CD1c-positive myeloid dendritic cell (primary cell): ENCODE results near the gene CABP2.
"Not testable (repeated sequence)": the region's sequence is repeated elsewhere in the genome, so short reads cannot be mapped to it uniquely, and the experiment has no call there.

ENCODE experiments used
- DNase-seq: peaks from one replicate; pipeline ENCODE4 v3.0.0-alpha.2; 2016; ENCODE audit errors: extremely low spot score

CABP2 gene

DNA sequence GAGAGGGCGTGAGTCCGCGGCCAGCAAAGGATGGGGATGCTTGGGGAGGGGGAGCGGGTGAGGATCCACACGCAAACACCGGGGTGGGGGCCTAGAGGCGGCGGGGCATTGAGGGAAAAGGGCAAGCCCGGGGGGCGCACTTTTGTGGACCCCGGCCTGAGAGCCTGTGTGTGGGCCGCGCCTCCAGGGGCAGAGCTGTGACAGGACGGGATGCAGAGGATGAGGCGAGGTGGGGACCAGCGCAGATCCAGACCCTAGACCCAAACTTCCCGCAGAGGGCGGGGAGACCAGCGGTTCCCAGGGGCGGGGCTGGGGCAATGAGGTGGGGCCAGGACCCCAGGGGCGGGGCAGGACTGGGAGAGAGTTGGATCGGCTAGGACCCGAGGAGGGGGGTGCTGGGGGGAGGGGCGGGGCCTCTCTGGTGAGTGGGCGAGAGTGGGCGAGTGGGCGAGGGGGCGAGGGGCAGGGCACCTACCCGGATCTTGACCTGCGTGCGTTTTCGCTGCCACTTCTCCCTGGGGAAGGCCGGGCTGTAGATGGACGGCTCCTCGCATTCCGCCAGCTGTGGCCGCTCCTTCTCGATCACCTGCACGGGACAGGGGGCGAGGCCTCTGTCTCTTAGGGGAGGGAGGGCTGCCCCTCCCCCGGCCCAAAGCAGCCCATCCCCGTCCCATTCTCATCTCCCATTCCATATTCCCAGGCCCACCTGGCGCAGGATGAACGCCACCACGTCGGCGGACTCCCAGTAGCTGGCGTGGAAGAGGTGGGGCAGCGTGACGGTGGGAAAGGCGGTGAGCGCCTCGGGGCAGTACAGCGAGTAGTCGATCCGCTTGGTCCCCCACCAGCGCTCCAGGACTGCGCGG lies 28.6 kb downstream of the CABP2 start:
- no peak for DNase-seq

DNA sequence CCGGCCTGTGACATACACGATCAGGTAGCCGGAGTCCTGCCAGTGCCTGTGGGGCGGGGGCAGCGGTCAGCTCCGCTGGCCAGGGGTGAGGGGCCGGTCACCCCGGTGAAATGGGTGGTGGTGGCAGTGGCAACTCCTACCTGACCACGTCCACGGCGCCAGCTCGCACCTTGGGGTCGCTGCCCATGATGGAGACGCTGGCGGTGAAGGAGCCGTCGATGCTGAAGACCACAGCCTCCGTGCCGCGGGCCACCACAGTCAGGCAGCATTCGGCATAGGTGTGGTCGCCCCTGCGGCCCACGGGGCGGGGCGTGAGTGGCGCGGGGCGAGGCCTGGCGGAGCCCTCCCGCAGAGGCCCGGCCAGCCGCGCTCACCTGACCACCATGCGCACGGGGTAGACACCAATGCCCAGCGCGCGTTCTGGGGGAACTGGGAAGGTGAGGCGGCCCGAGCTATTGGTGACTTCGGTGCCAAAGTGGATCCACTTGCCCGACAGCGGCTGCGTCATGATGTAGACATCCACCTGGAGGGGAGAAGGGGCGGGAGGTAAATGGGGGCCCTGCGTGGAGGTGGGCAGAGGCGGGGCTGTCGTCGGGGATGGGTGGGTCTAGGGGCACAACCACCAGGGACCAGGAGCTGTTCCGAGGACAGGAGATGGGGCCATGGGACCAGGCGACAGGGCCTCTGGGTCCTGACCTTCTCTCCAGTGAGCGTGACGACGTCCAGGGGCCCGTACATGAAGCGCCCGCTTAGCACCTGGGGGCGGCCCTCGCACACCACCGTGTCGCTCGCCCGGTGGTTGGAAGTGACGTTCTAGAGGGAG lies 29.5 kb downstream of the CABP2 start:
- DNase-seq = no peak

DNA sequence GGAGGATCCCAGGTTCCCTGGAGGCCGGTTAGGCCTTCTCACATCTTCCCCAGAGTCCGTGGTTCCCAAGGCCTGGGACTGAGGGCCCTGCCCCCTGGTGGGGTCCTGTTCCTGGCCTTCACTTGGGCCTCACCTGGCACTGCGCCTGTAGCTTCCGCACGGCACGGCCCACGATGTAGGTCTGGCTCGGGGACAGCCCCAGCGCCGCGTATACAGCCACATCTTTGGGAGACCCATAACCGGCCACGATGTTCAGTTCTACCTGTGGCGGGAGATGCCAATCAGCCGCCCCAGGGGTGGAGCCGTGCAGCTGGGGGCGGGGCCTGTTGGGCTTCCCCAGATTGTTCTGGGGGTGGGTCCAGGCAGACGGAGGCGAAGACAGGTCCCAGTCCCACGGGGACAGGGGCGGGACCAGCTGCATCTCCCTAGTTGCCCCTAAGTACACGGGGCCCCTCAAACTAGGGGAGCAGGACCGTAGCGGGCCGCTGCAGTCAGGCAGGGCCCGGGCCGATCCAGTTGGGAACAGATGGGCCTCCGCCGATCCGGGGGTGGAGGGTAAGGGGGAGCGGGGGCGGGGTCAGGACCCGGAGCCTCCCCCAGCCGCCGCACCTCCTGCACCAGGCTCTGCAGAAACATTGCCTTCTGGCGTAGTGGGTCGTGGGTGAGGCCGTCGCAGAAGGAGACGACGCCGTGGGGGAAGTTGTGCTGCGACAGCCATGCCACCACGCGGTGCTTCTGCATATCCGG lies 30.3 kb downstream of the CABP2 start:
- no peak for DNase-seq

DNA sequence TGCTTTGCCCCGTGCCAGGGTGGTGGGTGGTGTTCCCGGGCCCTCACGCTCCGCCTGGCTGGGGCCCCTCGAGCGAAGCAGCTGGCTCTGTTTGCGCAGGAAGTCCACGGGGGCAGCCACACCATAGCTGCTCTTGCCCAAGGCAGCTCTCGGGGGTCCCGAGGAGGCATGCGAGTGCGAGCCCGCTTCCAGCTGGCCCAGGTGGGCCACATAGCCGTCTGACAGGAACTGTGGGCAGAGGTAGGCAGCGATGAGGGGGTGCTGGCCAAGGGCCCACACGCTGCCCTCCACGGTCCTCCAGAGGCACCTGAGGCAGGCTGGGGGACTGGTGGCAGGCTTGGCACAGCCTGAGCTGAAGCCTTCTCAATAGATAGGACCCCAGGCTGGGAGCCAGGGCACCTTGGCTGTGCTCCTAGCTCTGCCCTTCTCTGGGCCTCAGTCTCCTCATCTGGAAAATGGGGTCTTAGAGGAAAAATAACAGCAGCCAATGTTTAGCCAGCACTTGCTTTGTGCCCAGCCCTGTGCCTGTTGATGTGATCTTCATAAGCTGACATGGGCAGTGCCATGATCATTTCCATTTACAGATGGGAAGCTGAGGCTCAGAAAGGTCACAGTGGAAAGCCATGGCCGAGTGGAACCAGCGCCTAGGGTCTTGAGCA lies 31.0 kb downstream of the CABP2 start:
- DNase-seq = no peak

DNA sequence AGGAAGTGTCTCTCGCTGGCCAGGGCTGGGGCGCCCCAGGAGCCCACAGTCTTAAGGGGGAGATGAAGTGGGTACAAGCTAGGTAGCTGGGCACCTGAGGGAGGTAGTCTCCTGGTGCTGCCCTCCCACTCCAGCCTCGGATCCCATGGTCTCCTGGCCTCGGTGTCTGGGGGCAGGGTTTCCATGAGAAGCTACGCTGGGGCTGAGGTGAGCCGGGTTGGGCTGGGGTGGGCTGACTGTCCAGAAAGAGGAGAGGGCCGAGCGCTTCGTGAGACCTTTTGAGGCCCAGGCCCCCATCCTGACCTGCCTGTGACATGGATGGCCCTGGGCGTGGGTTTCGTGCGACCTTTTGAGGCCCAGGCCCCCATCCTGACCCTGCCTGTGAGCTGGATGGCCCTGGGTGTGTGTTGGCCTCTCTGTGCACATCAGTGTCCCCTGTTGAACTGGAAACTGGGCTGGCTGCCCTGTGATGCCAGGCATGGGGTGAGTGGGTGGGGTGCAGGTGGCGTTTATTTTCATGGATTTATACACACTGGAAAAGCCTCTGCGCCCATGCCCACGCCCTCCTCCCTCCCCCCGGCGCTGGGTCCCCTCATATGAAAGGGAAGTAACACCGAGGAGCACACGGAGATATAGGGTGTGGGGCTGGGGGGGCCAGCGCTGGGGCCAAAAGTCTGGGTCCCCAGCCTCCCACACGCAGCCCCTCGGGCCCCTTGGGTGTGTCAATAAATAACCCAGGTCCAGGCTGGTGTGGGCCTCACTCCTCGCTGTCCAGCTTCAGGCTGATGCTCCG lies 31.8 kb downstream of the CABP2 start:
- no peak for DNase-seq

DNA sequence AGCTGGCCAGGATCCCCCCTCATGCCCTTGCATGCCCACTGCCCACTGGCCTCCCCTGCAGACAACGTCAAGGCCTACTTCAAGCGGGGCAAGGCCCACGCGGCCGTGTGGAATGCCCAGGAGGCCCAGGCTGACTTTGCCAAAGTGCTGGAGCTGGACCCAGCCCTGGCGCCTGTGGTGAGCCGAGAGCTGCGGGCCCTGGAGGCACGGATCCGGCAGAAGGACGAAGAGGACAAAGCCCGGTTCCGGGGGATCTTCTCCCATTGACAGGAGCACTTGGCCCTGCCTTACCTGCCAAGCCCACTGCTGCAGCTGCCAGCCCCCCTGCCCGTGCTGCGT lies 32.5 kb downstream of the CABP2 start:
- DNase-seq = no peak

DNA sequence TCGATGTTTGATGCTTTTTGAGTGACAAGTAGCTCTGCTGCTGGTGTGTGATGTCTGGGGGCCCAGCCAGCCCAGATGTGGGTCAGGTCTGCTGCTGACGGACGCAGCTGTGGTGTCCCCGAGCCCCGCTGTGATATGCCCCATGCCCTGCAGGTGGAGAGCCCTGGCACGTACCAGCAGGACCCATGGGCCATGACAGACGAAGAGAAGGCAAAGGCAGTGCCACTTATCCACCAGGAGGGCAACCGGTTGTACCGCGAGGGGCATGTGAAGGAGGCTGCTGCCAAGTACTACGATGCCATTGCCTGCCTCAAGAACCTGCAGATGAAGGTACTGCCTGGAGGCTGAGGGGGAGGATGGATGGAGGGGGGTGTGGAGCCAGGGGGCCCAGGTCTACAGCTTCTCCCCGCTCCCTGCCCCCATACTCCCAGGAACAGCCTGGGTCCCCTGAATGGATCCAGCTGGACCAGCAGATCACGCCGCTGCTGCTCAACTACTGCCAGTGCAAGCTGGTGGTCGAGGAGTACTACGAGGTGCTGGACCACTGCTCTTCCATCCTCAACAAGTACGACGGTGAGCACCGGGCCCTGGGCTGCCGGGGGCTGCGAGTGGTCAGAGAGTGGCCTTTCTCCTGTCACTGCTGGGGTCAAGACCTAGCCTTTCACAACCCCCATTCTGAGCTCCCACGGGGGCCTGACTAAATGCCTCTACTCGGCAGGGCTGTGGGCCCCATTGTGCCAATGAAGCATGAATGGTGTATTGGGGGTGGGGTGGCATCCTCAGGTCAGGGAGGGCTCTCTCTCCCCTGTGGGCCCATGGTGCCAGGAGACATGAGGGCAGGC lies 33.1 kb downstream of the CABP2 start:
- DNase-seq = no peak

DNA sequence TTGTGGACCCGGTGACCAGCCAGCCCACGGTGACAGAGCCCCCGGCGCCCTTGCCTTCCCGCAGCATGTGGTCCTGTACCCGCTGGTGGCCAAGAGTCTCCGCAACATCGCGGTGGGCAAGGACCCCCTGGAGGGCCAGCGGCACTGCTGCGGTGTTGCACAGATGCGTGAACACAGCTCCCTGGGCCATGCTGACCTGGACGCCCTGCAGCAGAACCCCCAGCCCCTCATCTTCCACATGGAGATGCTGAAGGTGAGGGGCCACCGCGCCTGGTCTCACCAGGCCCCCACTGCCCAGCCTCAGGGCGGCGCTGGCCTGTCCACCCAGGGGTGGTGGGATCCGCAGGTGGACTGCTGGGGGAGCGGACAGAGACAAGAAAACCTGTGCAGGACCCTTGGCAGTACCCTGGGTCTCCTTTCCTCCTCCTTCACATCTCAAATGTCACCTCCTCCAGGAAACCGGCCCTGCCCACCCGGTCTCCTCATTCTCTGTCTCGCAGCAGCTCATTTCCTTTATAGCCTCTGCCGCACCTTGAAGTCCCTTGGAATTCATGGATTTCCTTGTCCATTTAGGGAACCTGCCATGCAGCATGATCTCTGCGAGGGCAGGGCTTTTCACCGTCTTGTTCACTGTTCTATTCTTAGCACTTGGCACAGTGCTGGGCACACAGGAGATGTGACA lies 33.9 kb downstream of the CABP2 start:
- no peak for DNase-seq

DNA sequence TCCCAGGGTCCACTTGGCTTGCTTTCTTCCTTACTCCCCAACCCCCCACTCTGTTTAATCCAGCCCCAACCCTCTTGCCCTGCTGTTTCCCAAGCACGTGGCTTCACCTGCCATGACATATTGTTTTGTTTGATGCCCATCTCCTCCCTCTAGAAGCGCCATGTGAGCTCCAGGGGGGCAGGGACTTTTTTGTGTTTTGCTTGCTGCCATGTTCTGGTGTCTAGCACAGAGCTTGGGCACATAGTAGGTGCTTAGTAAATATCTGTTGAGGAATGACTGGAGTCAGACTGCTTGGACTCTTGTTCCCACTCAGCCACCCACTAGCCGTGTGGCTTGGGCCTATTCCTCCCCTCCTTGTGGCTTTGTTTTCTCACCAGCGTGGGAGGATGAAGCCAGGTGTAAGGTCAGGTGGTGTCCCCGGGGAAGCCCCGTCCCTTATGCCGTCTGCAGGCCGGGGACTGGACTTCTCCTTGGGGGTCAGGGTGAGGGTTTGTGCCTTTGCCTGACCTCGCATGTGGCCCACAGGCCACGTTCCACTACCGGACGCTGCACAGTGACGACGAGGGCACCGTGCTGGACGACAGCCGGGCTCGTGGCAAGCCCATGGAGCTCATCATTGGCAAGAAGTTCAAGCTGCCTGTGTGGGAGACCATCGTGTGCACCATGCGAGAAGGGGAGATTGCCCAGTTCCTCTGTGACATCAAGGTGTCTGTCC lies 36.6 kb downstream of the CABP2 start:
- DNase-seq = no peak

DNA sequence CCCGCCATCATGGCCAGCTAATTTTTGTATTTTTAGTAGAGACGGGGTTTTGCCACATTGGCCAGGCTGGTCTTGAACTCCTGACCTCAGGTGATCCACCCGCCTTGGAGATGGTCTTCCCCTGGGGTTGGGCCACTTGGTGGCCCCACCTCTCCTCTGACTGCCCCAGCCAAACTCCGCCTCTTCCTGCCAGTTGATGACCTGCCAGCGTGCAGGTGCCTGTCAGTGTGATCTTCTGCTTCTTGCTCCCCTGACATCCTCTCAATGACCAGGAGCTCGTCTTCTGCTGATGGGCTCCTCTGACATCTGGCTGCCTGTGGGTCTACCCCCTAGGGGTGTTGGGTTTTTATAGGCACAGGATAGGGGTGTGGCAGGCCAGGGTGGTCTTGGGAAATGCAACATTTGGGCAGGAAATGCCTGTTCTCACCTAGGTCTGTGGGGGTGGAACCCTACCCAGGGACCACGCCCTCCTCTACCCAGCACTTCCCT lies 37.3 kb downstream of the CABP2 start:
- not testable (repeated sequence) for DNase-seq

DNA sequence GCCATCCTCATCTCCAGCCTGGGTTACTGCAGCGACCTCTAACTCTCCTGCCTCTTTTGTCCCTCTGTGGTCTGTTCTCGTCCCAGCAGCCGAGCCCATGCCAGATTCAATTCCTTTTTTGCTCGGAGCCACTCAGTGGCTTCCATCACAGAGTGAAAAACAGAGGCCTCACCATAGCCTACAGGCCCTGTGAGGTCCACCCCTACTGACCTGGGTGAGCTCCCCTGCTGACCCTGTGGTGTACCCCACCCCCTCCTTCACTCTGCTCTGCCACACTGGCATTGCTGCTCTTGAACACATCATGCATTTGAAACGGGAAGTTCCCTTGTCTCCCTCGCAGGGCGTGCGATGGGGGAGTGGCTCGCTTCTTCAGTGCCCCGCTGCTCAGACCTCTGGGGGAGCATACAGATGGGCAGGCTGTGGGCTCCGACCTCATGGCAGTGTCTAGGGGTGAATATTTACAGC lies 38.4 kb downstream of the CABP2 start:
- peak; percentile 73 for DNase-seq

DNA sequence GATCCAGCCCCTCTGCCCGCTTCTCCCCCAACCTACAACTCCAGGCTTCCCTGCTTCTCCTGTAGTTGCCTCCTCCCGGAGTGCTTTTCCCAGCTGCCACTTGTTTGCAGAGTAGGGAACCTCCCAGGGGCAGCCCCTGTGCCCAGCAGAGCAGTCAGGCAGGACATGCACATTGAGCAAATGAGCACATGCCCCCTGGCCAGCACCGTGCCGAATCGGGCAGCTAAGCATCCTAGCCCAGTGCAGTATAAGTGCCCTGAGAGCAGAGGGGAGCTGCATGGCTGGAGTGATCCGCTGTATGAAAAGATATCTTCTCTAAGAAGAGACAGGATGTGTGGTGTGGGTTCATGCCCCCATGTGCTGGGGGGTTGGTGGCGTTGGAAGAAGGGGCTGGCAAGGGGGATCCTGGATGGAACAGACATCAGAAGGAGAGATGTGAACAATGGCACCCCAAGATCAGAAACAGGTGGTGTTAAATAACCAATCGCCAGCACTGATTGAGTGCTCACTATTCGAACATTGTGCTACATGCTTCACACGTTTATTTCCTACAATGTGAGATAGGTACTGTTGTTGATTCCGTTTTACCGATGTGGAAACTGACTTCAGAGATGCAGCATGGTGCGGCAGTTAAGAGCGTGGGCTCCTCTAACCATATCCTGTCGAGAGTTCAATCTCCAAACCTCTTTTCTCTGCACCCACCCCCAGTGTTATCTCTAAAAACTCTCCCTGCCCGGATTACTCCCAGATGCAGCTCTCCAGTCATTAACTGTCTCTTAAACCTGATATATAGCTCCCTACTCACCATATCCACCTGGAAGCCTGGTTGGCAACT lies 39.2 kb downstream of the CABP2 start:
- peak; percentile 34 for DNase-seq

DNA sequence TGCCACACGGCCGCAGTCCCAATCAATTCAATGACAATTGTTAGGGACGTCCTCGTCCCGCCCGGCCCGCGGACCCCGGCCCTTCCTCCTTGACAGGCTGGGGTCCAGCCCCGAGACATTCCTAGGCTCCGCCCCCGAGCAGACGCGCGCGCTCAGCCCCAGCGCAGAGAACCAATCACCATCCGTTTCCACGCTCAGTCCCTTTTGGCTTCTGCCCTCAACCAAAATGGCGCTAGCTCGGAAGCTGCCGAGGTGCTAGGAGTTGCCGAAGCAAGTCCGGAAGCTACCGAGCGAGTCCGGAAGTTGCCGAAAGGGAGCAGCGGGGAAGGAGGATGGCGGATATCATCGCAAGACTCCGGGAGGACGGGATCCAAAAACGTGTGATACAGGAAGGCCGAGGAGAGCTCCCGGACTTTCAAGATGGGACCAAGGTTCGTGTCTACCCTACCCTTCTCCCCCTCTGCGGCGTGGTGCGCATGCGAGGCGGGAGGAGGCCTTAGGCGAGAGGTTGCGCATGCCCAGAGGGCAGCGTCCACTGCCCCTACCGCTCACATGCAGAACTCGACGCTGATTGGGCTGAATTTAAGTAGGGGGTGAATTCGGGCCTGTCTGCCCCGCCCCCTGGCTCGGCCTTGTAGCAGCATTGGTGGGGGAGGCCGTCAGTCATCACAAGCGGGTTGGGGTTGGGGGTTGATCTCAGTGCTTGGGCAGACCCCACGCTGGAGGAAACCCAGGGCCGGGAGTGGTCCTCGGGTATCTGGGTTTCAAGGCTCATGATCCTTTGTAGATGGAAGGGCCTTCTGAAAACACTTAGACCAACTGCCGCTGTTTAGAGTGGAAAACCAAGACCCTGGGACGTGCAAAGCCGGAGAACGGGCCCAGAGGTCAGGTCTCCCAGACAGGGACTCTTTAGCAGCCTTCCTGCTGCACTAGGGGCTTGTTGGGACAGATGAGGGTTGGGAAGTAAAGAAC lies 40.1 kb downstream of the CABP2 start, which contains the start of gene AIP:
Gene AIP (plus strand): TSS at position 200 of the 972 bp plus-strand sequence. CDS start 133 bp downstream, at position 333.
- peak; percentile 99 for DNase-seq

DNA sequence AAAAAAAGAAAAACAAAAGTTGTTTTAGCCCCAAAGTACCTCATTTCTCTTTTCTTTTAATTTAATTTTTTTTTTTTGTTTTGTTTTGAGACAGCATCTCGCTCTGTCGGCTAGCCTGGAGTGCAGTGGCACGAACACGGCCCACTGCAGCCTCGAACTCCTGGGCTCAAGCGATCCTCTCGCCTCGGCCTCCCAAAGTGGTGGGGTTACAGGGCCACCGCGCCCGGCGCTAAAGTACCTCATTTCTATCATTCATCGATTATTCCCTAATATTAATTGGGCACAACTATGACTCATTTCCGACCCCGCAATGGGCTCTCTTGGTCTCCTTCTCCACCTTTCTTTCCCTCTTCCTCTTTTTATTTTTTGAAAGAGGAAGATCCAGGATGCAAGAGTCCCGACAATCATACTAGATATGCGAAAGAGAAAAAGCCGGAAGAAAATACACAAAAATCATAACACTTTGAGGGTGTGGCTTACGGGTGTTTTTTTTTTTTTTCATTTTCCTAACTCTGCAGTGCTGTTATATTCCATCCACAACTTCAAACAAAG lies 40.9 kb downstream of the CABP2 start:
- peak; percentile 82 for DNase-seq

DNA sequence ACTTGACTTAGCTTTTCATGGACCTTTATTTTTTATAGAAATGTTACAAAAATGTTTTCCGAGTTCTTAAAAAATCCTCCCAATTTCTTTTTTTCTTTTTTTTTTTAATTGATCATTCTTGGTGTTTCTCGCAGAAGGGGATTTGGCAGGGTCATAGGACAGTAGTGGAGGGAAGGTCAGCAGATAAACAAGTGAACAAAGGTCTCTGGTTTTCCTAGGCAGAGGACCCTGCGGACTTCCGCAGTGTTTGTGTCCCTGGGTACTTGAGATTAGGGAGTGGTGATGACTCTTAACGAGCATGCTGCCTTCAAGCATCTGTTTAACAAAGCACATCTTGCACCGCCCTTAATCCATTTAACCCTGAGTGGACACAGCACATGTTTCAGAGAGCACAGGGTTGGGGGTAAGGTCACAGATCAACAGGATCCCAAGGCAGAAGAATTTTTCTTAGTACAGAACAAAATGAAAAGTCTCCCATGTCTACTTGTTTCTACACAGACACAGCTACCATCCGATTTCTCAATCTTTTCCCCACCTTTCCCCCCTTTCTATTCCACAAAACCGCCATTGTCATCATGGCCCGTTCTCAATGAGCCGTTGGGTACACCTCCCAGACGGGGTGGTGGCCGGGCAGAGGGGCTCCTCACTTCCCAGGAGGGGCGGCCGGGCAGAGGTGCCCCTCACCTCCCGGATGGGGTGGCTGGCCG lies 45.7 kb downstream of the CABP2 start:
- DNase-seq = not testable (repeated sequence)
